Measurements from ENCODE around the gene ARID1A. TPM values are rescaled to one million over a fixed set of nuclear protein-coding genes. Genes with fewer than 3 reads are reported as not detected.

ARID1A gene
- total and polyA plus RNA-seq, 2 of the 4 experiments (the other 2 are of a cell fraction): 14.0 to 40.7 TPM

GRCh38 chr1:26740952-26741351 is 45.1 kb downstream of the ARID1A start:
- ChIA-PET POLR2A (ENCODE audit: unreplicated experiment) (no interaction called here), CTCF (no interaction called here)
- no peaks in the 10 kb centered on the region for H3K27me3 ChIP-seq (ENCODE audit: control insufficient read depth, insufficient read depth, low read length)
- DNase-seq: no peak
- no peak overlapping the region for H3K4me3 ChIP-seq (ENCODE audit: insufficient read depth, low read depth, low read length)
- no peak overlapping the region for H2BK5ac ChIP-seq (ENCODE audit: low read depth, low read length, poor library complexity, severe bottlenecking)
- H3K79me1 ChIP-seq (ENCODE audit: low read depth in 1 of 2, low read length in 2 of 2): peaks cover 39 to 84% of the 10 kb centered on the region in 2 experiments
- no peak overlapping the region for H3K56ac ChIP-seq (ENCODE audit: extremely low read depth, insufficient read depth, low read length)
- H3K9me3 ChIP-seq (ENCODE audit: control insufficient read depth, insufficient read depth, low read length): no peaks in the 10 kb centered on the region
- no peak overlapping the region for H4K91ac ChIP-seq (ENCODE audit: insufficient read depth, low read depth, low read length)
- peaks cover 25% of the 10 kb centered on the region; the same call in 1 of the 2 replicates for H4K20me1 ChIP-seq (ENCODE audit: insufficient read depth, low read length)
- intact Hi-C loops (cut with micrococcal nuclease): no loop called here
- no peak overlapping the region for H2BK20ac ChIP-seq (ENCODE audit: low read depth, low read length)
- WGBS, 2 experiments (ENCODE audit: extremely low coverage in 2 of 2, insufficient read length in 1 of 2): 86% methylated on average over 3 of the region's 5 CpGs; no CpG with 5 or more reads in 1 of the 2 experiments
- no peak overlapping the region for H2BK120ac ChIP-seq (ENCODE audit: low read depth, low read length)
- H3K18ac ChIP-seq (ENCODE audit: low read depth, low read length): no peak overlapping the region
- in situ Hi-C loops (cut with MboI; ENCODE audit: low sequenced_read_pairs): no loop called here
- no TSS peak for BruUV-seq (replicated peaks)
- peaks cover 30% of the 10 kb centered on the region for H3K36me3 ChIP-seq (ENCODE audit: control insufficient read depth, insufficient read depth, low read length)
- no peak overlapping the region for H3K9ac ChIP-seq (ENCODE audit: low read depth, low read length)
- H4K5ac ChIP-seq (ENCODE audit: low read depth, low read length): no peak overlapping the region
- no peak overlapping the region for H3K14ac ChIP-seq (replicated peaks; ENCODE audit: low read depth, low read length)
- TF ChIP-seq CEBPB (IDR thresholded peaks at IDR 0.05; ENCODE audit: low read depth, low read length) (peak; percentile 30; the same call in 1 of the 2 replicates), POLR2A (IDR thresholded peaks at IDR 0.05; ENCODE audit: low read depth, low read length) (no peak), ELK1 (IDR thresholded peaks at IDR 0.05; ENCODE audit: borderline replicate concordance, low read depth, low read length) (no peak)
- dilution Hi-C loops (cut with HindIII; ENCODE audit: low sequenced_read_pairs, unreplicated experiment): no loop called here
- H3K4me2 ChIP-seq (ENCODE audit: low read depth, low read length): no peak overlapping the region
- no peak for ATAC-seq (ENCODE audit: low read depth)
- no peak overlapping the region for H2BK15ac ChIP-seq (ENCODE audit: low read depth, low read length)
- H3K4me1 ChIP-seq (ENCODE audit: control insufficient read depth, insufficient read depth, low read length): peaks cover 8% of the 10 kb centered on the region
- no peak overlapping the region for H3K4ac ChIP-seq (ENCODE audit: low read depth, low read length)
- no peak overlapping the region for H3K27ac ChIP-seq (ENCODE audit: insufficient read depth, low read length)
- no peak overlapping the region for H2AFZ ChIP-seq (replicated peaks; ENCODE audit: low read length, poor library complexity)
- H3K9me1 ChIP-seq (ENCODE audit: insufficient read depth, low read length): peaks cover 8% of the 10 kb centered on the region; the same call in 1 of the 2 replicates
- H2AK9ac ChIP-seq (replicated peaks; ENCODE audit: low read depth, low read length, poor library complexity): no peak overlapping the region
- H3K23ac ChIP-seq (ENCODE audit: low read depth, low read length): no peak overlapping the region
- H2AK5ac ChIP-seq (ENCODE audit: low read depth, low read length): no peak overlapping the region
- H4K8ac ChIP-seq (ENCODE audit: low read depth in 2 of 2, low read length in 2 of 2): no peak overlapping the region
